Rectal smooth muscle tissue (tissue), 1 donor: ENCODE results near the gene MRPS31.
"Not testable (repeated sequence)": the region's sequence is repeated elsewhere in the genome, so short reads cannot be mapped to it uniquely, and the experiment has no call there.

Experiments used
- H3K27ac ChIP-seq: one replicate; pipeline ENCODE4 v1.7.0; 2013; ENCODE audit warnings: low read depth, low read length, inconsistent platforms
- H3K27me3 ChIP-seq: one replicate; pipeline ENCODE4 v1.7.0; 2013; ENCODE audit warnings: low read length; ENCODE audit not compliant: control insufficient read depth, insufficient read depth
- H3K36me3 ChIP-seq: one replicate; pipeline ENCODE4 v1.7.0; 2013; ENCODE audit warnings: low read length; ENCODE audit not compliant: control insufficient read depth, insufficient read depth
- H3K4me1 ChIP-seq: one replicate; pipeline ENCODE4 v1.7.0; 2013; ENCODE audit warnings: low read length; ENCODE audit not compliant: control insufficient read depth, insufficient read depth
- H3K4me3 ChIP-seq: one replicate; pipeline ENCODE4 v1.7.0; 2013; ENCODE audit warnings: low read length
- H3K9ac ChIP-seq: one replicate; pipeline ENCODE4 v1.7.0; 2013; ENCODE audit warnings: low read length

Gene MRPS31

GRCh38 chr13:40772765-40773473, 1.9 kb upstream of the MRPS31 start:
- no peak overlapping the region for H3K27ac ChIP-seq
- peaks cover 7% of the 10 kb centered on the region for H3K4me1 ChIP-seq
- no peaks in the 10 kb centered on the region for H3K36me3 ChIP-seq

GRCh38 chr13:40770609-40770933, 419 bp downstream of the MRPS31 start:
- no peaks in the 10 kb centered on the region for H3K36me3 ChIP-seq
- H3K4me3 ChIP-seq, result peak overlapping the region; percentile 89
- peaks cover 7% of the 10 kb centered on the region for H3K4me1 ChIP-seq
- H3K9ac ChIP-seq, result peak overlapping the region; percentile 80
- H3K27ac ChIP-seq, result peak overlapping the region; percentile 74
- H3K27me3 ChIP-seq, result no peaks in the 10 kb centered on the region

More at GRCh38 chr13:40772765-40773473, 1.9 kb upstream of the MRPS31 start:
- Histone ChIP-seq H3K27me3 (no peaks in the 10 kb centered on the region), H3K9ac (no peak overlapping the region), H3K4me3 (no peak overlapping the region)

GRCh38 chr13:40769970-40770369, 1.0 kb downstream of the MRPS31 start:
- no peak overlapping the region for H3K27ac ChIP-seq
- H3K4me1 ChIP-seq, result peaks cover 7% of the 10 kb centered on the region
- peak overlapping the region; percentile 89 for H3K4me3 ChIP-seq
- no peaks in the 10 kb centered on the region for H3K36me3 ChIP-seq
- no peaks in the 10 kb centered on the region for H3K27me3 ChIP-seq
- H3K9ac ChIP-seq, result no peak overlapping the region

- no peaks in the 10 kb centered on the region for H3K27me3 ChIP-seq
- no peak overlapping the region for H3K27ac ChIP-seq
- H3K4me3 ChIP-seq, result no peak overlapping the region
- H3K9ac ChIP-seq, result no peak overlapping the region
- H3K36me3 ChIP-seq, result no peaks in the 10 kb centered on the region
- peaks cover 7% of the 10 kb centered on the region for H3K4me1 ChIP-seq
Observed at GRCh38 chr13:40765602-40766001, 5.4 kb downstream of the MRPS31 start.

GRCh38 chr13:40764587-40765403, 6.2 kb downstream of the MRPS31 start:
- H3K27ac ChIP-seq, result no peak overlapping the region
- H3K27me3 ChIP-seq, result no peaks in the 10 kb centered on the region
- no peak overlapping the region for H3K9ac ChIP-seq
- H3K4me3 ChIP-seq, result no peak overlapping the region
- peaks cover 2% of the 10 kb centered on the region for H3K4me1 ChIP-seq
- no peaks in the 10 kb centered on the region for H3K36me3 ChIP-seq

- Histone ChIP-seq H3K4me3 (no peak overlapping the region), H3K27me3 (no peaks in the 10 kb centered on the region), H3K9ac (no peak overlapping the region), H3K36me3 (peaks cover 4% of the 10 kb centered on the region), H3K27ac (no peak overlapping the region), H3K4me1 (no peaks in the 10 kb centered on the region)
Observed at GRCh38 chr13:40762849-40763248, 8.1 kb downstream of the MRPS31 start.

- Histone ChIP-seq H3K27me3 (no peaks in the 10 kb centered on the region), H3K36me3 (peaks cover 6% of the 10 kb centered on the region), H3K4me1 (no peaks in the 10 kb centered on the region), H3K9ac (no peak overlapping the region), H3K4me3 (no peak overlapping the region), H3K27ac (no peak overlapping the region)
Observed at GRCh38 chr13:40758811-40759210, 12.2 kb downstream of the MRPS31 start.

- Histone ChIP-seq H3K27ac (no peak overlapping the region), H3K36me3 (peaks cover 13% of the 10 kb centered on the region), H3K4me3 (no peak overlapping the region), H3K27me3 (no peaks in the 10 kb centered on the region), H3K4me1 (no peaks in the 10 kb centered on the region), H3K9ac (no peak overlapping the region)
Observed at GRCh38 chr13:40756042-40756441, 14.9 kb downstream of the MRPS31 start.

- H3K9ac ChIP-seq, result no peak overlapping the region
- H3K27me3 ChIP-seq, result no peaks in the 10 kb centered on the region
- no peak overlapping the region for H3K27ac ChIP-seq
- no peak overlapping the region for H3K4me3 ChIP-seq
- no peaks in the 10 kb centered on the region for H3K4me1 ChIP-seq
- peaks cover 13% of the 10 kb centered on the region for H3K36me3 ChIP-seq
Observed at GRCh38 chr13:40755082-40755700, 15.8 kb downstream of the MRPS31 start.

GRCh38 chr13:40749327-40749726, 21.7 kb downstream of the MRPS31 start:
- H3K4me1 ChIP-seq, result no peaks in the 10 kb centered on the region
- H3K27ac ChIP-seq, result no peak overlapping the region
- H3K4me3 ChIP-seq, result no peak overlapping the region
- peaks cover 7% of the 10 kb centered on the region for H3K36me3 ChIP-seq
- no peak overlapping the region for H3K9ac ChIP-seq
- H3K27me3 ChIP-seq, result no peaks in the 10 kb centered on the region

- H3K27me3 ChIP-seq, H3K27ac ChIP-seq, H3K36me3 ChIP-seq, H3K9ac ChIP-seq, H3K4me1 ChIP-seq, H3K4me3 ChIP-seq: not testable (repeated sequence)
Observed at GRCh38 chr13:40735232-40735548, 35.8 kb downstream of the MRPS31 start.

- not testable (repeated sequence) for H3K4me3 ChIP-seq, H3K9ac ChIP-seq, H3K36me3 ChIP-seq, H3K27me3 ChIP-seq, H3K4me1 ChIP-seq, H3K27ac ChIP-seq
Observed at GRCh38 chr13:40734536-40735231, 36.3 kb downstream of the MRPS31 start.
